HepG2 (cell line): ENCODE measurements around the gene MFRP. TPM values are rescaled to one million over a fixed set of nuclear protein-coding genes. Genes with fewer than 3 reads are reported as not detected.
A peak's percentile ranks its signal among the peaks of the same experiment; 100 is the strongest.

Experiments
- AGO1 ChIP-seq: fragments of 200-400 bp; formaldehyde crosslinking; IDR thresholded peaks from 2 replicates; pipeline ENCODE4 v1.6.1; 2017; ENCODE audit warnings: mild to moderate bottlenecking, low read depth, low read length, moderate library complexity; ENCODE audit not compliant: poor library complexity, severe bottlenecking
- ATF1 ChIP-seq: IDR thresholded peaks from 2 replicates; pipeline ENCODE4 v1.6.1; 2016; ENCODE audit warnings: mild to moderate bottlenecking, control low read depth
- ATF7 ChIP-seq, 2 experiments: fragments of 450-650 bp in 1 of 2; sonication (generic) in 1 of 2; formaldehyde crosslinking in 1 of 2; IDR thresholded peaks; 2 replicates each; pipeline versions ENCODE4 v1.4.0 to v1.6.1; 2016 to 2020; ENCODE audit warnings: antibody characterized with exemption in 1 of 2, mild to moderate bottlenecking in 1 of 2, missing genetic modification reagents in 1 of 2
- BORCS8-MEF2B ChIP-seq: sonication (generic); formaldehyde crosslinking; IDR thresholded peaks from 2 replicates; pipeline ENCODE4 v1.8.0; 2022; ENCODE audit warnings: mild to moderate bottlenecking, missing genetic modification reagents
- CHCHD3 ChIP-seq: sonication (generic); formaldehyde crosslinking; IDR thresholded peaks from 2 replicates; pipeline ENCODE4 v1.8.0; 2022; ENCODE audit warnings: mild to moderate bottlenecking, missing genetic modification reagents, moderate library complexity
- IKZF4 ChIP-seq: sonication (generic); formaldehyde crosslinking; IDR thresholded peaks from 2 replicates; pipeline ENCODE4 v1.5.1; 2020; ENCODE audit warnings: borderline replicate concordance, mild to moderate bottlenecking, low read depth, missing genetic modification reagents; ENCODE audit errors: not compliant biosample characterization
- IRF1 ChIP-seq: sonication (generic); formaldehyde crosslinking; IDR thresholded peaks from 2 replicates; pipeline ENCODE4 v1.4.0; 2020; ENCODE audit warnings: low read depth, mild to moderate bottlenecking, missing genetic modification reagents
- KLF16 ChIP-seq, 2 experiments: sonication (generic) in 1 of 2; formaldehyde crosslinking in 1 of 2; IDR thresholded peaks; 2 replicates each; pipeline versions ENCODE4 v1.6.1 to v1.8.0; 2016 to 2023; ENCODE audit warnings: missing genetic modification reagents in 2 of 2, missing compliant biosample characterization in 1 of 2
- MED13 ChIP-seq: sonication (generic); formaldehyde crosslinking; IDR thresholded peaks from 2 replicates; pipeline ENCODE4 v1.5.0; 2020; ENCODE audit warnings: missing genetic modification reagents
- NKX3-1 ChIP-seq: sonication (generic); formaldehyde crosslinking; IDR thresholded peaks from 2 replicates; pipeline ENCODE4 v1.5.0; 2020; ENCODE audit warnings: missing genetic modification reagents
- NONO ChIP-seq, 2 experiments: fragments of 450-650 bp in 1 of 2; sonication (generic) in 1 of 2; formaldehyde crosslinking in 1 of 2; IDR thresholded peaks in 1 of 2; conservative IDR thresholded peaks in 1 of 2; 2 replicates each; pipeline versions ENCODE4 v1.6.1 to v1.8.0; 2017 to 2022; ENCODE audit warnings: mild to moderate bottlenecking in 1 of 2, missing genetic modification reagents in 1 of 2, moderate library complexity in 1 of 2
- NRL ChIP-seq: sonication (generic); formaldehyde crosslinking; IDR thresholded peaks from 2 replicates; pipeline ENCODE4 v1.5.0; 2020; ENCODE audit warnings: missing genetic modification reagents, mild to moderate bottlenecking, moderate library complexity, borderline replicate concordance
- RFXANK ChIP-seq: IDR thresholded peaks from 2 replicates; pipeline ENCODE4 v1.6.1; 2016
- SIX4 ChIP-seq: sonication (generic); formaldehyde crosslinking; IDR thresholded peaks from 2 replicates; pipeline ENCODE4 v1.4.0; 2020; ENCODE audit warnings: missing genetic modification reagents
- SOX6 ChIP-seq, 2 experiments: fragments of 450-650 bp in 1 of 2; sonication (generic) in 1 of 2; formaldehyde crosslinking in 1 of 2; IDR thresholded peaks; 2 replicates each; pipeline versions ENCODE4 v1.4.0 to v1.6.1; 2017 to 2020; ENCODE audit warnings: antibody characterized with exemption in 1 of 2, mild to moderate bottlenecking in 1 of 2, missing genetic modification reagents in 1 of 2
- TCF12 ChIP-seq, 2 experiments: fragments of 450-650 bp in 1 of 2; sonication (generic) in 1 of 2; formaldehyde crosslinking in 1 of 2; IDR thresholded peaks; 2 replicates each; pipeline versions ENCODE4 v1.6.1 to v1.8.0; 2017 to 2022; ENCODE audit warnings: antibody characterized with exemption in 1 of 2, mild to moderate bottlenecking in 1 of 2, missing genetic modification reagents in 1 of 2, moderate library complexity in 1 of 2
- ZBTB14 ChIP-seq: sonication (generic); formaldehyde crosslinking; IDR thresholded peaks from 2 replicates; pipeline ENCODE4 v1.4.0; 2020; ENCODE audit warnings: missing genetic modification reagents
- ZKSCAN1 ChIP-seq: fragments of 150-350 bp; IDR thresholded peaks from 2 replicates; pipeline ENCODE4 v1.6.1; 2014; ENCODE audit warnings: low read length
- ZNF10 ChIP-seq: sonication (generic); formaldehyde crosslinking; IDR thresholded peaks from 2 replicates; pipeline ENCODE4 v1.4.0; 2020; ENCODE audit warnings: mild to moderate bottlenecking, low read depth, missing genetic modification reagents, borderline replicate concordance
- ZNF121 ChIP-seq: sonication (generic); formaldehyde crosslinking; IDR thresholded peaks from 2 replicates; pipeline ENCODE4 v1.5.0; 2020; ENCODE audit warnings: mild to moderate bottlenecking, missing genetic modification reagents
- ZNF558 ChIP-seq: sonication (generic); formaldehyde crosslinking; IDR thresholded peaks from 2 replicates; pipeline ENCODE4 v1.9.0; 2022; ENCODE audit warnings: mild to moderate bottlenecking, missing genetic modification reagents, borderline replicate concordance
- ZNF652 ChIP-seq: IDR thresholded peaks from 2 replicates; pipeline ENCODE4 v1.6.1; 2016; ENCODE audit warnings: low read depth, borderline replicate concordance
- ZNF776 ChIP-seq: sonication (generic); formaldehyde crosslinking; IDR thresholded peaks from 2 replicates; pipeline ENCODE4 v1.4.0; 2020; ENCODE audit warnings: mild to moderate bottlenecking, missing genetic modification reagents
- polyA plus RNA-seq, 8 experiments: library from polyadenylated mRNA; depleted of rRNA in 3 of 8; stranded (reverse) in 7 of 8; unstranded in 1 of 8; fragments of >200 nt; fragmentation: Illumina TruSeq in 4 of 8; extraction: Trizol in 4 of 8; gene quantifications; 2 replicates each; pipeline versions ENCODE4 v1.2.1 to v1.2.3, GENCODE V29; 2011 to 2016; ENCODE audit warnings: low read depth in 4 of 8, missing spikeins in 1 of 8, mixed read lengths in 1 of 8; ENCODE audit not compliant: insufficient read depth in 1 of 8
- total RNA-seq, 5 experiments: library from RNA; depleted of rRNA; stranded (reverse); fragments of >200 nt; fragmentation: Illumina TruSeq; extraction: Trizol; gene quantifications; 2 replicates each; pipeline ENCODE4 v1.2.3, GENCODE V29; 2016; ENCODE audit warnings: low read depth in 1 of 5
- TF ChIP-seq, protein P1 (sequence below): fragments of 450-650 bp; IDR thresholded peaks from 2 replicates; pipeline ENCODE4 v1.6.1; 2016

The MFRP gene
- total and polyA plus RNA-seq, 2 of the 13 experiments (the other 11 are each of a cell fraction or from before 2014, with no cell fraction given), result not detected

DNA sequence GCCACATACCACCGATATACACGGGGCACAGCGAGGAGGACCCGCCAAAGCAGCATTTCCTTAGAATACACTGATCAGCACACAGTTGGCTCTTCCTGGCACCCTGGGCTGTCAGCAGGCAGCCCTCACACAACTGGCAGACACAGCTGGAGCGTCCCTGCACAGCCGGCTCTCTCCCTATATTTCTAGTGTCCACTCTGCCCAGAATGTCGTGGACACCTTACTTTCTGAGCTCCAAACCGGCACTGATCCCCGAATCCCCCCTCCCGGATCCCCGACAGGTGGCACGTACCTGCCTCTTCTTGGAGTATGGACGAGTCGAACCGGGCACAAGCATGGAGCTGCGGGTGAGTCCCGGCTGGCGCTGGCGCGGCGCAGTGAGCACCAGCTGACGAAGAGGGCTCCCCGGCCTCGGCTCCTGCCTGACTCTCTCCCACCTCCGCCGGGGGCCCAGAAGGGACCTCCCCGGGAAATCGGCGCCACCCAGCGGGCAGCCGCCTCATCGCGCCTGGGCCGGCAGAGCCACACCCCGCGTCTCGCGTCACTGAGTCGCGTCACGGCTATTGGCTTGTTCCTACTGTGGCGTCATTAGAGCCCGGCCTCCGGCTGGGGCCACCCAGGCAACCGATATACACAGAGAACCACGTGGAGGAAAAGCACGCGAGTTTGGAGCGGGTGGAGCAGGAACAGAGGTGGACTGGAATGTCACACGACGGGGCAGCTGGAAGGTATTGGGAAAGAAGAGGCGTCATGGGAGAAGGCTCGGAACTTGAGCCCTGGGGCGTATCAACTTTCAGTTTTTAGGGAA, 34.9 kb upstream of the MFRP start, which contains the start of gene USP2 (continued):
- TF ChIP-seq ZKSCAN1, result no peak
- no peak for TF ChIP-seq ZBTB14 (CRISPR knock-in tag)
- no peak for TF ChIP-seq CHCHD3 (CRISPR knock-in tag)
- no peak; the same call in 1 of the 2 replicates for TF ChIP-seq ZNF558 (CRISPR knock-in tag)
- no peak for TF ChIP-seq NONO (IDR thresholded peaks at IDR 0.05)
- peak; percentile 66 for TF ChIP-seq NONO (CRISPR knock-in tag; conservative IDR thresholded peaks at IDR 0.05)
- TF ChIP-seq KLF16 (CRISPR knock-in tag; IDR thresholded peaks at IDR 0.05), result peak in 1 of 2 experiments; percentile 91; a peak in 2 of 4 replicates
- TF ChIP-seq ZNF121 (CRISPR knock-in tag), result no peak
- TF ChIP-seq ZNF10 (CRISPR knock-in tag), result no peak
- peak; percentile 63; the same call in 1 of the 2 replicates for TF ChIP-seq NKX3-1 (CRISPR knock-in tag)
- TF ChIP-seq, protein P1, sequence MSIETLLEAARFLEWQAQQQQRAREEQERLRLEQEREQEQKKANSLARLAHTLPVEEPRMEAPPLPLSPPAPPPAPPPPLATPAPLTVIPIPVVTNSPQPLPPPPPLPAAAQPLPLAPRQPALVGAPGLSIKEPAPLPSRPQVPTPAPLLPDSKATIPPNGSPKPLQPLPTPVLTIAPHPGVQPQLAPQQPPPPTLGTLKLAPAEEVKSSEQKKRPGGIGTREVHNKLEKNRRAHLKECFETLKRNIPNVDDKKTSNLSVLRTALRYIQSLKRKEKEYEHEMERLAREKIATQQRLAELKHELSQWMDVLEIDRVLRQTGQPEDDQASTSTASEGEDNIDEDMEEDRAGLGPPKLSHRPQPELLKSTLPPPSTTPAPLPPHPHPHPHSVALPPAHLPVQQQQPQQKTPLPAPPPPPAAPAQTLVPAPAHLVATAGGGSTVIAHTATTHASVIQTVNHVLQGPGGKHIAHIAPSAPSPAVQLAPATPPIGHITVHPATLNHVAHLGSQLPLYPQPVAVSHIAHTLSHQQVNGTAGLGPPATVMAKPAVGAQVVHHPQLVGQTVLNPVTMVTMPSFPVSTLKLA, result peak; percentile 99
- TF ChIP-seq ZNF776, result peak; percentile 21; the same call in 1 of the 2 replicates
- no peak for TF ChIP-seq TCF12 (IDR thresholded peaks at IDR 0.05)
- no peak for TF ChIP-seq TCF12 (CRISPR knock-in tag; IDR thresholded peaks at IDR 0.05)
- 0 out of 2 replicates have a peak, but pooled peaks have one; percentile 8 for TF ChIP-seq MED13 (CRISPR knock-in tag)
- no peak for TF ChIP-seq IRF1 (CRISPR knock-in tag)
- no peak for TF ChIP-seq ATF7 (IDR thresholded peaks at IDR 0.05)
- TF ChIP-seq ATF7 (CRISPR knock-in tag; IDR thresholded peaks at IDR 0.05), result no peak; the same call in 1 of the 2 replicates
- 0 out of 2 replicates have a peak, but pooled peaks have one; percentile 73 for TF ChIP-seq BORCS8-MEF2B
- TF ChIP-seq ZNF652, result peak; percentile 64; the same call in 1 of the 2 replicates
- TF ChIP-seq RFXANK (CRISPR knock-in tag), result peak; percentile 91; the same call in 1 of the 2 replicates
- TF ChIP-seq NRL (CRISPR knock-in tag), result peak; percentile 69
- peak; percentile 87 for TF ChIP-seq ATF1
- TF ChIP-seq SIX4 (CRISPR knock-in tag), result peak; percentile 46; the same call in 1 of the 2 replicates
- TF ChIP-seq SOX6 (IDR thresholded peaks at IDR 0.05), result no peak
- peak; percentile 36; the same call in 1 of the 2 replicates for TF ChIP-seq SOX6 (CRISPR knock-in tag; IDR thresholded peaks at IDR 0.05)
- no peak for TF ChIP-seq IKZF4 (CRISPR knock-in tag)
- TF ChIP-seq AGO1, result no peak
